Measurements from ENCODE around the gene RSPO3. TPM values are rescaled to one million over a fixed set of nuclear protein-coding genes. Genes with fewer than 3 reads are reported as not detected.
A peak's percentile ranks its signal among the peaks of the same experiment; 100 is the strongest.

The RSPO3 gene
- total RNA-seq, 1 experiment from 2014 or later = not detected

GRCh38 chr6:127120787-127121636 is 2.5 kb downstream of the RSPO3 start:
- peak; percentile 85 for DNase-seq
- CTCF ChIA-PET = no interaction called here
- intact Hi-C loops (cut with micrococcal nuclease; ENCODE audit: unreplicated experiment) = loop anchor here (1.0 to 10.0 kb wide), 5 partner anchors 318 to 1124 kb away; no protein-coding TSS in a partner anchor
- H3K27ac Mint-ChIP-seq (ENCODE audit: unreplicated experiment) = no peak overlapping the region
- peaks cover 20% of the 10 kb centered on the region for H3K4me1 Mint-ChIP-seq (ENCODE audit: low read depth, unreplicated experiment)
- H3K27me3 Mint-ChIP-seq (ENCODE audit: unreplicated experiment) = peaks cover 42% of the 10 kb centered on the region
- H3K36me3 Mint-ChIP-seq (ENCODE audit: insufficient read depth, unreplicated experiment) = peaks cover 5% of the 10 kb centered on the region
- BruUV-seq (replicated peaks) = no TSS peak
- TF ChIP-seq CTCF (IDR thresholded peaks at IDR 0.05; ENCODE audit: unreplicated experiment) = peak; percentile 79
- H3K9me3 Mint-ChIP-seq (ENCODE audit: low read depth, unreplicated experiment) = no peaks in the 10 kb centered on the region
- H3K4me3 Mint-ChIP-seq (ENCODE audit: low read depth, unreplicated experiment) = peak overlapping the region; percentile 74

GRCh38 chr6:127121637-127121960 is 3.1 kb downstream of the RSPO3 start:
- no peak for DNase-seq
- no peak for TF ChIP-seq CTCF (IDR thresholded peaks at IDR 0.05; ENCODE audit: unreplicated experiment)
- CTCF ChIA-PET = no interaction called here
- BruUV-seq (replicated peaks) = no TSS peak
- Mint-ChIP-seq H3K27me3 (ENCODE audit: unreplicated experiment) (peaks cover 36% of the 10 kb centered on the region), H3K27ac (ENCODE audit: unreplicated experiment) (no peak overlapping the region), H3K36me3 (ENCODE audit: insufficient read depth, unreplicated experiment) (peaks cover 5% of the 10 kb centered on the region), H3K9me3 (ENCODE audit: low read depth, unreplicated experiment) (no peaks in the 10 kb centered on the region), H3K4me3 (ENCODE audit: low read depth, unreplicated experiment) (no peak overlapping the region), H3K4me1 (ENCODE audit: low read depth, unreplicated experiment) (peaks cover 20% of the 10 kb centered on the region)
- intact Hi-C loops (cut with micrococcal nuclease; ENCODE audit: unreplicated experiment) = loop anchor here (1.0 to 10.0 kb wide), 5 partner anchors 318 to 1125 kb away; no protein-coding TSS in a partner anchor

- H3K9me3 Mint-ChIP-seq (ENCODE audit: low read depth, unreplicated experiment) = no peaks in the 10 kb centered on the region
- TF ChIP-seq CTCF (IDR thresholded peaks at IDR 0.05; ENCODE audit: unreplicated experiment) = no peak
- H3K4me3 Mint-ChIP-seq (ENCODE audit: low read depth, unreplicated experiment) = no peak overlapping the region
- peaks cover 35% of the 10 kb centered on the region for H3K27me3 Mint-ChIP-seq (ENCODE audit: unreplicated experiment)
- H3K27ac Mint-ChIP-seq (ENCODE audit: unreplicated experiment) = no peak overlapping the region
- intact Hi-C loops (cut with micrococcal nuclease; ENCODE audit: unreplicated experiment) = loop anchor here (5.0 to 10.0 kb wide), 3 partner anchors 459 to 947 kb away; no protein-coding TSS in a partner anchor
- BruUV-seq (replicated peaks) = no TSS peak
- DNase-seq = no peak
- peaks cover 9% of the 10 kb centered on the region for H3K4me1 Mint-ChIP-seq (ENCODE audit: low read depth, unreplicated experiment)
- H3K36me3 Mint-ChIP-seq (ENCODE audit: insufficient read depth, unreplicated experiment) = no peaks in the 10 kb centered on the region
- CTCF ChIA-PET = no interaction called here
These were observed 5.7 kb downstream of the RSPO3 start for GRCh38 chr6:127124172-127124571.

- intact Hi-C loops (cut with micrococcal nuclease; ENCODE audit: unreplicated experiment) = loop anchor here (5.0 to 10.0 kb wide), 3 partner anchors 460 to 947 kb away; no protein-coding TSS in a partner anchor
- TF ChIP-seq CTCF (IDR thresholded peaks at IDR 0.05; ENCODE audit: unreplicated experiment) = no peak
- no peaks in the 10 kb centered on the region for H3K9me3 Mint-ChIP-seq (ENCODE audit: low read depth, unreplicated experiment)
- peaks cover 37% of the 10 kb centered on the region for H3K27me3 Mint-ChIP-seq (ENCODE audit: unreplicated experiment)
- CTCF ChIA-PET = no interaction called here
- DNase-seq = no peak
- H3K36me3 Mint-ChIP-seq (ENCODE audit: insufficient read depth, unreplicated experiment) = no peaks in the 10 kb centered on the region
- BruUV-seq (replicated peaks) = no TSS peak
- peaks cover 9% of the 10 kb centered on the region for H3K4me1 Mint-ChIP-seq (ENCODE audit: low read depth, unreplicated experiment)
- no peak overlapping the region for H3K4me3 Mint-ChIP-seq (ENCODE audit: low read depth, unreplicated experiment)
- no peak overlapping the region for H3K27ac Mint-ChIP-seq (ENCODE audit: unreplicated experiment)
These were observed 6.2 kb downstream of the RSPO3 start for GRCh38 chr6:127124680-127125079.

Measured in Calu3 (cell line).